H1 (cell line): ENCODE measurements around the gene FGF3. TPM values are rescaled to one million over a fixed set of nuclear protein-coding genes. Genes with fewer than 3 reads are reported as not detected.
A peak's percentile ranks its signal among the peaks of the same experiment; 100 is the strongest.

Experiments used
- CTCF ChIA-PET: fragments of 300-600 bp; sonication (Branson Sonifier 250); formaldehyde crosslinking; loops from one replicate; lab custom pipeline; 2021; ENCODE audit not compliant: partially characterized antibody; lab: Charles Lee
- POLR2A ChIA-PET: fragments of 300-600 bp; sonication (Branson Sonifier 250); formaldehyde crosslinking; loops from one replicate; lab custom pipeline; 2021; ENCODE audit warnings: inconsistent platforms; ENCODE audit not compliant: partially characterized antibody; lab: Charles Lee
- DNase-seq, 2 experiments: peaks; one replicate each; pipeline versions ENCODE4 v3.0.0 to v3.0.0-alpha.2; 2010 to 2022; ENCODE audit warnings: low spot score in 2 of 2, low read depth in 1 of 2, mixed read lengths in 1 of 2
- FAIRE-seq: peaks from 2 replicates; lab custom pipeline; 2011; peaks lifted over from hg19 to GRCh38; lab: Jason Lieb, UNC
- H2AFZ ChIP-seq: 2 replicates; pipeline ENCODE4 v1.8.1; 2012; ENCODE audit warnings: low read length, inconsistent platforms
- H2AK5ac ChIP-seq: 2 replicates; pipeline ENCODE4 v1.6.1; 2013; ENCODE audit warnings: low read depth, low read length
- H2BK120ac ChIP-seq: replicated peaks from 2 replicates; pipeline ENCODE3; 2013; ENCODE audit warnings: low read depth, low read length, inconsistent platforms
- H2BK12ac ChIP-seq: 2 replicates; pipeline ENCODE4 v1.6.1; 2013; ENCODE audit warnings: low read depth, low read length
- H2BK15ac ChIP-seq: 2 replicates; pipeline ENCODE4 v1.6.1; 2013; ENCODE audit warnings: low read length
- H2BK20ac ChIP-seq: 2 replicates; pipeline ENCODE4 v1.6.1; 2013; ENCODE audit warnings: low read length
- H2BK5ac ChIP-seq: 2 replicates; pipeline ENCODE4 v1.6.1; 2013; ENCODE audit warnings: low read depth, low read length
- H3K14ac ChIP-seq: 2 replicates; pipeline ENCODE4 v1.6.1; 2013; ENCODE audit warnings: inconsistent platforms; ENCODE audit not compliant: insufficient read length
- H3K18ac ChIP-seq: 2 replicates; pipeline ENCODE4 v1.6.1; 2013; ENCODE audit warnings: low read length; ENCODE audit errors: extremely low read depth
- H3K23ac ChIP-seq: 2 replicates; pipeline ENCODE4 v1.6.1; 2013; ENCODE audit warnings: inconsistent platforms; ENCODE audit not compliant: insufficient read length
- H3K23me2 ChIP-seq: 2 replicates; pipeline ENCODE4 v1.6.1; 2013; ENCODE audit warnings: low read depth, low read length
- H3K27ac ChIP-seq: 2 replicates; pipeline ENCODE4 v1.6.1; 2011; ENCODE audit warnings: low read depth, low read length, inconsistent platforms
- H3K27me3 ChIP-seq, 4 experiments: replicated peaks in 1 of 4; 1 replicate in 1 of 4; 2 replicates in 3 of 4; pipeline versions ENCODE4 v1.6.1 to v1.8.1; 2011 to 2013; ENCODE audit warnings: low read length in 3 of 4, mild to moderate bottlenecking in 3 of 4, inconsistent platforms in 2 of 4, mixed read lengths in 2 of 4, moderate library complexity in 1 of 4; ENCODE audit not compliant: control insufficient read depth in 3 of 4, insufficient read depth in 3 of 4; ENCODE audit errors: extremely low read depth in 1 of 4
- H3K36me3 ChIP-seq, 4 experiments: 2 replicates each; pipeline versions ENCODE4 v1.6.1 to v1.8.1; 2011 to 2013; ENCODE audit warnings: mild to moderate bottlenecking in 4 of 4, low read length in 3 of 4, moderate library complexity in 2 of 4, control low read depth in 1 of 4, inconsistent platforms in 1 of 4; ENCODE audit not compliant: insufficient read depth in 4 of 4, control insufficient read depth in 2 of 4
- H3K4ac ChIP-seq: replicated peaks from 2 replicates; pipeline ENCODE3; 2013; ENCODE audit warnings: low read length, low read depth, mixed read lengths, inconsistent platforms; ENCODE audit not compliant: insufficient read length
- H3K4me1 ChIP-seq, 4 experiments: replicated peaks in 1 of 4; 1 replicate in 1 of 4; 2 replicates in 3 of 4; pipeline versions ENCODE4 v1.6.1 to v1.8.1; 2011 to 2013; ENCODE audit warnings: low read length in 3 of 4, inconsistent platforms in 2 of 4, mixed read lengths in 1 of 4; ENCODE audit not compliant: insufficient read depth in 4 of 4, control insufficient read depth in 3 of 4
- H3K4me2 ChIP-seq, 2 experiments: 2 replicates each; pipeline versions ENCODE4 v1.6.1 to v1.8.1; 2011 to 2013; ENCODE audit warnings: low read depth in 2 of 2, low read length in 2 of 2, control low read depth in 1 of 2, inconsistent platforms in 1 of 2, mild to moderate bottlenecking in 1 of 2; ENCODE audit not compliant: insufficient read depth in 1 of 2
- H3K4me3 ChIP-seq, 4 experiments: fragments of 200-600, 300-600 bp in 1 of 4; sonication (generic), shearing (Covaris generic), sonication (Bioruptor Twin) in 1 of 4; 2 replicates each; pipeline versions ENCODE4 v1.5.1 to v1.8.1; 2011 to 2016; ENCODE audit warnings: low read length in 4 of 4, low read depth in 3 of 4, control low read depth in 2 of 4, inconsistent platforms in 2 of 4, mild to moderate bottlenecking in 2 of 4, mixed read lengths in 1 of 4, moderate library complexity in 1 of 4; ENCODE audit not compliant: insufficient read depth in 2 of 4; ENCODE audit errors: extremely low read depth in 1 of 4
- H3K56ac ChIP-seq: replicated peaks from 2 replicates; pipeline ENCODE3; 2013; ENCODE audit warnings: low read depth, mild to moderate bottlenecking, mixed read lengths, low read length, inconsistent platforms; ENCODE audit not compliant: insufficient read length
- H3K79me1 ChIP-seq: 2 replicates; pipeline ENCODE4 v1.6.1; 2013; ENCODE audit warnings: low read depth, low read length, control low read depth
- H3K79me2 ChIP-seq, 2 experiments: 2 replicates each; pipeline versions ENCODE4 v1.6.1 to v1.8.1; 2012 to 2013; ENCODE audit warnings: low read length in 2 of 2, mild to moderate bottlenecking in 2 of 2, inconsistent platforms in 1 of 2; ENCODE audit not compliant: insufficient read depth in 2 of 2, control insufficient read depth in 1 of 2
- H3K9ac ChIP-seq, 4 experiments: replicated peaks in 1 of 4; 1 replicate in 1 of 4; 2 replicates in 3 of 4; pipeline versions ENCODE4 v1.6.1 to v1.8.1; 2011 to 2013; ENCODE audit warnings: low read depth in 3 of 4, low read length in 3 of 4, control low read depth in 2 of 4, mild to moderate bottlenecking in 2 of 4, moderate library complexity in 2 of 4, inconsistent platforms in 1 of 4; ENCODE audit errors: extremely low read depth in 1 of 4
- H3K9me3 ChIP-seq, 2 experiments: 2 replicates each; pipeline versions ENCODE4 v1.6.1 to v1.8.1; 2012 to 2013; ENCODE audit warnings: mild to moderate bottlenecking in 2 of 2, moderate library complexity in 2 of 2, control low read depth in 1 of 2, inconsistent platforms in 1 of 2, low read depth in 1 of 2, low read length in 1 of 2, mixed read lengths in 1 of 2; ENCODE audit not compliant: insufficient read depth in 2 of 2
- H4K20me1 ChIP-seq, 2 experiments: replicated peaks in 1 of 2; 2 replicates each; pipeline versions ENCODE3 to v1.8.1; 2011 to 2013; ENCODE audit warnings: inconsistent platforms in 2 of 2, low read length in 2 of 2, mild to moderate bottlenecking in 1 of 2; ENCODE audit not compliant: insufficient read depth in 2 of 2, control insufficient read depth in 1 of 2
- H4K5ac ChIP-seq: 2 replicates; pipeline ENCODE4 v1.6.1; 2013; ENCODE audit warnings: low read length, low read depth, mixed read lengths, inconsistent platforms; ENCODE audit not compliant: insufficient read length
- H4K8ac ChIP-seq: 2 replicates; pipeline ENCODE4 v1.8.0; 2013; ENCODE audit warnings: mild to moderate bottlenecking, moderate library complexity, low read length, inconsistent platforms; ENCODE audit not compliant: insufficient read depth; ENCODE audit errors: extremely low read depth
- H4K91ac ChIP-seq: replicated peaks from 2 replicates; pipeline ENCODE3; 2013; ENCODE audit warnings: low read length, mixed read lengths, inconsistent platforms; ENCODE audit not compliant: insufficient read length
- RAD21 ChIP-seq, 2 experiments: IDR thresholded peaks in 1 of 2; conservative IDR thresholded peaks in 1 of 2; 2 replicates each; pipeline ENCODE4 v1.6.1; 2011; ENCODE audit warnings: low read depth in 2 of 2, low read length in 2 of 2, improper control_type of control experiment in 1 of 2, inconsistent platforms in 1 of 2, mild to moderate bottlenecking in 1 of 2, moderate library complexity in 1 of 2
- SUZ12 ChIP-seq: fragments of 200-600 bp; sonication (generic); IDR thresholded peaks from 2 replicates; pipeline ENCODE4 v1.6.1; 2012; ENCODE audit warnings: mild to moderate bottlenecking, inconsistent platforms, low read length, moderate library complexity, mixed read lengths
- WGBS, 2 experiments: shearing (Covaris generic) in 1 of 2; methylation state at CpG; one replicate each; pipeline versions ENCODE4 v1.1.6 to v1.1.7; 2013 to 2015; ENCODE audit warnings: low lambda C conversion rate in 2 of 2, mixed read lengths in 2 of 2, inconsistent platforms in 1 of 2, low coverage in 1 of 2, missing lambda C conversion rate in 1 of 2; ENCODE audit not compliant: insufficient replicate concordance in 2 of 2, insufficient coverage in 1 of 2, insufficient read length in 1 of 2; ENCODE audit errors: extremely low coverage in 1 of 2, missing lambda C conversion rate in 1 of 2; 5-methylcytosine and 5-hydroxymethylcytosine counted together
- polyA plus RNA-seq, 7 experiments: library from polyadenylated mRNA; depleted of rRNA in 3 of 7; stranded (reverse) in 5 of 7; unstranded in 2 of 7; fragments of >200 nt in 5 of 7; fragments of 200-250 nt in 2 of 7; gene quantifications; 1 replicate in 5 of 7; 2 replicates in 1 of 7; 4 replicates in 1 of 7; pipeline versions ENCODE4 v1.2.1 to v1.2.3, GENCODE V29; 2011 to 2013; ENCODE audit warnings: missing spikeins in 2 of 7, mixed read lengths in 2 of 7
- total RNA-seq: library from RNA; stranded (reverse); fragmentation: NEBNext Ultra II Directional; extraction: Animal tissue kit (Norgen Biotek cat#: 25700); gene quantifications from 2 replicates; pipeline ENCODE4 v1.2.1, GENCODE V29; 2021
- TF ChIP-seq, protein P1 (sequence below), 3 experiments: IDR thresholded peaks; 1 replicate in 2 of 3; 2 replicates in 1 of 3; pipeline versions ENCODE4 v1.5.1 to v1.6.1; 2011; ENCODE audit warnings: low read length in 3 of 3, mild to moderate bottlenecking in 3 of 3, inconsistent platforms in 2 of 3, low read depth in 1 of 3, moderate library complexity in 1 of 3; ENCODE audit not compliant: insufficient read depth in 1 of 3; ENCODE audit errors: control extremely low read depth in 1 of 3

The FGF3 gene
- total and polyA plus RNA-seq, 2 of the 8 experiments (the other 6 are each of a cell fraction or from before 2014, with no cell fraction given), result not detected

GRCh38 chr11:69770540-69770939, 48.7 kb downstream of the FGF3 start:
- DNase-seq, result no peak
- CTCF ChIA-PET, result interaction anchor here (0.5 to 2.3 kb wide), 14 partner anchors 11 to 413 kb away, joined by 3 to 12 read pairs (median 3); no protein-coding TSS in a partner anchor
- no peaks in the 10 kb centered on the region for H3K79me1 ChIP-seq
- POLR2A ChIA-PET, result interaction anchor here (0.6 to 1.2 kb wide), 4 partner anchors 8 to 100 kb away, joined by 3 to 4 read pairs (median 3); no protein-coding TSS in a partner anchor
- H2BK12ac ChIP-seq, result peak overlapping the region; percentile 70; the same call in 1 of the 2 replicates
- WGBS, 2 experiments, result 30% methylated on average over 5 of the region's 5 CpGs; no CpG with 5 or more reads in 1 of the 2 experiments
- TF ChIP-seq, protein P1, sequence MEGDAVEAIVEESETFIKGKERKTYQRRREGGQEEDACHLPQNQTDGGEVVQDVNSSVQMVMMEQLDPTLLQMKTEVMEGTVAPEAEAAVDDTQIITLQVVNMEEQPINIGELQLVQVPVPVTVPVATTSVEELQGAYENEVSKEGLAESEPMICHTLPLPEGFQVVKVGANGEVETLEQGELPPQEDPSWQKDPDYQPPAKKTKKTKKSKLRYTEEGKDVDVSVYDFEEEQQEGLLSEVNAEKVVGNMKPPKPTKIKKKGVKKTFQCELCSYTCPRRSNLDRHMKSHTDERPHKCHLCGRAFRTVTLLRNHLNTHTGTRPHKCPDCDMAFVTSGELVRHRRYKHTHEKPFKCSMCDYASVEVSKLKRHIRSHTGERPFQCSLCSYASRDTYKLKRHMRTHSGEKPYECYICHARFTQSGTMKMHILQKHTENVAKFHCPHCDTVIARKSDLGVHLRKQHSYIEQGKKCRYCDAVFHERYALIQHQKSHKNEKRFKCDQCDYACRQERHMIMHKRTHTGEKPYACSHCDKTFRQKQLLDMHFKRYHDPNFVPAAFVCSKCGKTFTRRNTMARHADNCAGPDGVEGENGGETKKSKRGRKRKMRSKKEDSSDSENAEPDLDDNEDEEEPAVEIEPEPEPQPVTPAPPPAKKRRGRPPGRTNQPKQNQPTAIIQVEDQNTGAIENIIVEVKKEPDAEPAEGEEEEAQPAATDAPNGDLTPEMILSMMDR (IDR thresholded peaks at IDR 0.05; ENCODE audit: control extremely low read depth in 1 of 3, insufficient read depth in 1 of 3, low read depth in 1 of 3, low read length in 3 of 3), result peak in 2 of 3 experiments; percentile 18 to 36; a peak in 2 of 4 replicates
- peak in 1 of 2 experiments; percentile 3; a peak in 1 of 4 replicates for TF ChIP-seq RAD21 (IDR thresholded peaks at IDR 0.05 in 1 of 2, conservative IDR thresholded peaks at IDR 0.05 in 1 of 2; ENCODE audit: low read depth in 2 of 2, low read length in 2 of 2)
- no peak for TF ChIP-seq SUZ12
- no peak overlapping the region for H4K8ac ChIP-seq
- no peak overlapping the region for H3K9ac ChIP-seq
- H3K4me2 ChIP-seq, result peak overlapping the region; percentile 53 to 78; a peak in 2 of 4 replicates
- H2BK120ac ChIP-seq, result no peak overlapping the region
- no peak overlapping the region for H2AFZ ChIP-seq
- H3K23me2 ChIP-seq, result peaks cover 16% of the 10 kb centered on the region; the same call in 1 of the 2 replicates
- H2BK5ac ChIP-seq, result no peak overlapping the region
- no peak overlapping the region for H3K14ac ChIP-seq
- no peak overlapping the region; a peak in 1 of 8 replicates for H3K4me3 ChIP-seq
- H3K27ac ChIP-seq, result no peak overlapping the region
- H4K20me1 ChIP-seq, result no peaks in the 10 kb centered on the region
- H4K91ac ChIP-seq, result peak overlapping the region; percentile 75
- H3K18ac ChIP-seq, result peak overlapping the region; percentile 38; the same call in 1 of the 2 replicates
- H3K4ac ChIP-seq, result no peak overlapping the region
- H2AK5ac ChIP-seq, result no peak overlapping the region
- no peak overlapping the region for H3K23ac ChIP-seq
- no peak overlapping the region for H4K5ac ChIP-seq
- FAIRE-seq, result no peak
- no peak overlapping the region for H3K56ac ChIP-seq
- no peaks in the 10 kb centered on the region for H3K9me3 ChIP-seq
- H3K4me1 ChIP-seq, result peaks cover 11 to 30% (median 22%) of the 10 kb centered on the region in 4 experiments
- peak overlapping the region; percentile 83 for H2BK20ac ChIP-seq
- H3K79me2 ChIP-seq, result no peaks in the 10 kb centered on the region
- H3K36me3 ChIP-seq, result peaks cover 0 to 8% (median 0%) of the 10 kb centered on the region in 4 experiments; a peak in 1 of 8 replicates
- no peak overlapping the region for H2BK15ac ChIP-seq
- peaks cover 14 to 32% (median 30%) of the 10 kb centered on the region in 4 experiments for H3K27me3 ChIP-seq
